Prostate gland (tissue), 2 donors: ENCODE measurements around the gene MYH9.

Experiments
- CTCF ChIP-seq, 4 experiments: fragments of 200-600 bp in 2 of 4; fragments of 450-650 bp in 2 of 4; sonication (generic) in 2 of 4; IDR thresholded peaks; 1 replicate in 3 of 4; 2 replicates in 1 of 4; pipeline ENCODE4 v1.5.1; 2016 to 2019; ENCODE audit warnings: antibody characterized with exemption in 4 of 4, mild to moderate bottlenecking in 2 of 4, moderate library complexity in 2 of 4
- POLR2AphosphoS5 ChIP-seq: sonication (generic); formaldehyde crosslinking; IDR thresholded peaks from one replicate; pipeline ENCODE4 v1.6.1; 2017; ENCODE audit warnings: antibody characterized with exemption

DNA sequence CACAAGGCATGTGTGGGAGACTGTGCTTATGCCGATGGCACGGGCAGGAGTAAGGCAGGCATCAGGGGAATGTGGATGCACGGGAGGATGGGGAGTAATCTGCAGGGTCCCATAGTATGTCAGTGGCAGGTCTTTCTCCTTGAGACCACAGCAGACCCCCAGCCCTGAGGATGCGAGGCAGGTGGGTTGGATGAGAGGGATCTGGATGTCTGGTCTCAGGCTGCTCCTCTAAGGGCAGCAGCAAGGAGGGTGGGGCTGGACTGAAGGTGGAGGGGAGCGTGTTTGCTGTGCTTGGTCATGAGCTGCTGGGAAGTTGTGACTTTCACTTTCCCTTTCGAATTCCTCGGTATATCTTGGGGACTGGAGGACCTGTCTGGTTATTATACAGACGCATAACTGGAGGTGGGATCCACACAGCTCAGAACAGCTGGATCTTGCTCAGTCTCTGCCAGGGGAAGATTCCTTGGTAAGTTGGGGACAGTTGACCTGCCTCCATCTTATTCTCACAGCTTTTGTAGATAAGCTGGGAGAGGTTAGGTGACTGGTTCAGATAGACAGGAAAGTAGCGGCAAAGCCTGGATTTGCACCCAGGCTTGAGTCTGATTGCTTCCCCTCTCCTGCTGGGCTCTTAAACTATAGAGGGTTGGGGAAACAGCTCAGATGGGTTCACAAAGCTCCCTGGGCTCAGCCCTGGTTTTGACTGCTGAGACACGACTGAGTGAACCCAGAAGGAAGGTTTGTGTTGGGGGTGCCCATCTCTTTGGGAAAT, 134.8 kb downstream of the MYH9 start, which contains the start of gene APOL1:
- TF ChIP-seq POLR2AphosphoS5 (peak; percentile 87), CTCF (IDR thresholded peaks at IDR 0.05) (peak in 1 of 4 experiments; percentile 3)
